ENCODE data around the gene RCVRN.

DNA sequence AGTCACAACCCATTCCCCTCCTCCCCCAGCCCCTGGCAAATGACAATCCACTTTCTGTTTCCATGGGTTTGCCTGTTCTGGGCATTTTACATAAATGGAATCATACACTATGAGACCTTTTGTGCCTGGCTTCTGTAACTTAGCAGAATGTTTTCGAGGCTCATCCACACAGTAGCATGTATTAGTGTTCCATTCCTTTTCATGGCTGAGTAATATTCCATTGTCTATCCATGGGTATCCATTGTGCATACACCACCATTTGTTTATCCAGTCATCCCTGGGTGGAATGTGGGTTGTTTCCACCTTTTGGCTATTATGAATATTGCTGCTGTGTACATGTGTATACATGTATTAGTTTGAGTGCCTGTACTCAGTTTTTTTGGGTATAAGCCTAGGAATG is 33.7 kb upstream of the RCVRN start:
- TF ChIP-seq, protein P1, sequence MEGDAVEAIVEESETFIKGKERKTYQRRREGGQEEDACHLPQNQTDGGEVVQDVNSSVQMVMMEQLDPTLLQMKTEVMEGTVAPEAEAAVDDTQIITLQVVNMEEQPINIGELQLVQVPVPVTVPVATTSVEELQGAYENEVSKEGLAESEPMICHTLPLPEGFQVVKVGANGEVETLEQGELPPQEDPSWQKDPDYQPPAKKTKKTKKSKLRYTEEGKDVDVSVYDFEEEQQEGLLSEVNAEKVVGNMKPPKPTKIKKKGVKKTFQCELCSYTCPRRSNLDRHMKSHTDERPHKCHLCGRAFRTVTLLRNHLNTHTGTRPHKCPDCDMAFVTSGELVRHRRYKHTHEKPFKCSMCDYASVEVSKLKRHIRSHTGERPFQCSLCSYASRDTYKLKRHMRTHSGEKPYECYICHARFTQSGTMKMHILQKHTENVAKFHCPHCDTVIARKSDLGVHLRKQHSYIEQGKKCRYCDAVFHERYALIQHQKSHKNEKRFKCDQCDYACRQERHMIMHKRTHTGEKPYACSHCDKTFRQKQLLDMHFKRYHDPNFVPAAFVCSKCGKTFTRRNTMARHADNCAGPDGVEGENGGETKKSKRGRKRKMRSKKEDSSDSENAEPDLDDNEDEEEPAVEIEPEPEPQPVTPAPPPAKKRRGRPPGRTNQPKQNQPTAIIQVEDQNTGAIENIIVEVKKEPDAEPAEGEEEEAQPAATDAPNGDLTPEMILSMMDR (IDR thresholded peaks at IDR 0.05): no peak
- TF ChIP-seq POLR2A (IDR thresholded peaks at IDR 0.05): no peak

Measured in uterus (tissue), 2 donors.